Measurements from ENCODE around the gene OR1L6. TPM values are rescaled to one million over a fixed set of nuclear protein-coding genes. Genes with fewer than 3 reads are reported as not detected.

Gene OR1L6
- total RNA-seq, 1 experiment from 2014 or later, result not detected

- Histone ChIP-seq H3K27me3 (replicated peaks; ENCODE audit: insufficient read depth, low read depth, low read length, poor library complexity) (no peaks in the 10 kb centered on the region), H3K4me3 (ENCODE audit: low read depth, low read length, poor library complexity, severe bottlenecking) (no peak overlapping the region), H3K4me1 (ENCODE audit: insufficient read depth, low read length, poor library complexity, severe bottlenecking) (no peaks in the 10 kb centered on the region), H3K27ac (ENCODE audit: low read depth, low read length, poor library complexity, severe bottlenecking) (no peak overlapping the region), H3K36me3 (ENCODE audit: insufficient read depth, low read length, poor library complexity, severe bottlenecking) (no peaks in the 10 kb centered on the region), H3K9me3 (ENCODE audit: low read depth, low read length, poor library complexity, severe bottlenecking) (no peaks in the 10 kb centered on the region)
- ChIA-PET CTCF (no interaction called here), POLR2A (ENCODE audit: low non-redundant PET) (no interaction called here)
- TF ChIP-seq EZH2 (IDR thresholded peaks at IDR 0.05; ENCODE audit: borderline replicate concordance, low read depth, low read length, poor library complexity, severe bottlenecking), result no peak
- TF ChIP-seq CTCF (conservative IDR thresholded peaks at IDR 0.05; ENCODE audit: low read depth, low read length), result no peak
- DNase-seq (ENCODE audit: low spot score), result no peak
- intact Hi-C loops (cut with micrococcal nuclease; ENCODE audit: unreplicated experiment), result no loop called here
- no TSS peak for BruUV-seq (replicated peaks)
Observed at GRCh38 chr9:122767817-122768216, 25.7 kb downstream of the OR1L6 start.

GRCh38 chr9:122777052-122777451, 34.9 kb downstream of the OR1L6 start:
- Histone ChIP-seq H3K4me3 (ENCODE audit: low read depth, low read length, poor library complexity, severe bottlenecking) (no peak overlapping the region), H3K27ac (ENCODE audit: low read depth, low read length, poor library complexity, severe bottlenecking) (no peak overlapping the region), H3K27me3 (replicated peaks; ENCODE audit: insufficient read depth, low read depth, low read length, poor library complexity) (no peaks in the 10 kb centered on the region), H3K9me3 (ENCODE audit: low read depth, low read length, poor library complexity, severe bottlenecking) (no peaks in the 10 kb centered on the region), H3K4me1 (ENCODE audit: insufficient read depth, low read length, poor library complexity, severe bottlenecking) (no peaks in the 10 kb centered on the region), H3K36me3 (ENCODE audit: insufficient read depth, low read length, poor library complexity, severe bottlenecking) (no peaks in the 10 kb centered on the region)
- ChIA-PET POLR2A (ENCODE audit: low non-redundant PET) (no interaction called here), CTCF (no interaction called here)
- intact Hi-C loops (cut with micrococcal nuclease; ENCODE audit: unreplicated experiment), result no loop called here
- DNase-seq (ENCODE audit: low spot score), result no peak
- no TSS peak for BruUV-seq (replicated peaks)
- TF ChIP-seq CTCF (conservative IDR thresholded peaks at IDR 0.05; ENCODE audit: low read depth, low read length) (no peak), EZH2 (IDR thresholded peaks at IDR 0.05; ENCODE audit: borderline replicate concordance, low read depth, low read length, poor library complexity, severe bottlenecking) (no peak)

GRCh38 chr9:122777935-122778627, 36.0 kb downstream of the OR1L6 start:
- POLR2A ChIA-PET (ENCODE audit: low non-redundant PET), result no interaction called here
- BruUV-seq (replicated peaks), result no TSS peak
- no peaks in the 10 kb centered on the region for H3K9me3 ChIP-seq (ENCODE audit: low read depth, low read length, poor library complexity, severe bottlenecking)
- CTCF ChIA-PET, result interaction anchor here (0.6 kb wide), 1 partner anchor 125 kb away, joined by 3 read pairs; no protein-coding TSS in a partner anchor
- TF ChIP-seq CTCF (conservative IDR thresholded peaks at IDR 0.05; ENCODE audit: low read depth, low read length) (no peak), EZH2 (IDR thresholded peaks at IDR 0.05; ENCODE audit: borderline replicate concordance, low read depth, low read length, poor library complexity, severe bottlenecking) (no peak)
- H3K27me3 ChIP-seq (replicated peaks; ENCODE audit: insufficient read depth, low read depth, low read length, poor library complexity), result no peaks in the 10 kb centered on the region
- no peaks in the 10 kb centered on the region for H3K36me3 ChIP-seq (ENCODE audit: insufficient read depth, low read length, poor library complexity, severe bottlenecking)
- no peaks in the 10 kb centered on the region for H3K4me1 ChIP-seq (ENCODE audit: insufficient read depth, low read length, poor library complexity, severe bottlenecking)
- no peak overlapping the region for H3K4me3 ChIP-seq (ENCODE audit: low read depth, low read length, poor library complexity, severe bottlenecking)
- intact Hi-C loops (cut with micrococcal nuclease; ENCODE audit: unreplicated experiment), result no loop called here
- no peak overlapping the region for H3K27ac ChIP-seq (ENCODE audit: low read depth, low read length, poor library complexity, severe bottlenecking)
- no peak for DNase-seq (ENCODE audit: low spot score)
